H1 (cell line): ENCODE data around the gene HTR3E. TPM values are rescaled to one million over a fixed set of nuclear protein-coding genes. Genes with fewer than 3 reads are reported as not detected.

Experiments used
- CTCF ChIA-PET: fragments of 300-600 bp; sonication (Branson Sonifier 250); formaldehyde crosslinking; loops from one replicate; lab custom pipeline; 2021; ENCODE audit not compliant: partially characterized antibody; lab: Charles Lee
- POLR2A ChIA-PET: fragments of 300-600 bp; sonication (Branson Sonifier 250); formaldehyde crosslinking; loops from one replicate; lab custom pipeline; 2021; ENCODE audit warnings: inconsistent platforms; ENCODE audit not compliant: partially characterized antibody; lab: Charles Lee
- DNase-seq, 2 experiments: peaks; one replicate each; pipeline versions ENCODE4 v3.0.0 to v3.0.0-alpha.2; 2010 to 2022; ENCODE audit warnings: low spot score in 2 of 2, low read depth in 1 of 2, mixed read lengths in 1 of 2
- FAIRE-seq: peaks from 2 replicates; lab custom pipeline; 2011; peaks lifted over from hg19 to GRCh38; lab: Jason Lieb, UNC
- H2AFZ ChIP-seq: 2 replicates; pipeline ENCODE4 v1.8.1; 2012; ENCODE audit warnings: low read length, inconsistent platforms
- H2AK5ac ChIP-seq: 2 replicates; pipeline ENCODE4 v1.6.1; 2013; ENCODE audit warnings: low read depth, low read length
- H2BK120ac ChIP-seq: replicated peaks from 2 replicates; pipeline ENCODE3; 2013; ENCODE audit warnings: low read depth, low read length, inconsistent platforms
- H2BK12ac ChIP-seq: 2 replicates; pipeline ENCODE4 v1.6.1; 2013; ENCODE audit warnings: low read depth, low read length
- H2BK15ac ChIP-seq: 2 replicates; pipeline ENCODE4 v1.6.1; 2013; ENCODE audit warnings: low read length
- H2BK20ac ChIP-seq: 2 replicates; pipeline ENCODE4 v1.6.1; 2013; ENCODE audit warnings: low read length
- H2BK5ac ChIP-seq: 2 replicates; pipeline ENCODE4 v1.6.1; 2013; ENCODE audit warnings: low read depth, low read length
- H3K14ac ChIP-seq: 2 replicates; pipeline ENCODE4 v1.6.1; 2013; ENCODE audit warnings: inconsistent platforms; ENCODE audit not compliant: insufficient read length
- H3K18ac ChIP-seq: 2 replicates; pipeline ENCODE4 v1.6.1; 2013; ENCODE audit warnings: low read length; ENCODE audit errors: extremely low read depth
- H3K23ac ChIP-seq: 2 replicates; pipeline ENCODE4 v1.6.1; 2013; ENCODE audit warnings: inconsistent platforms; ENCODE audit not compliant: insufficient read length
- H3K23me2 ChIP-seq: 2 replicates; pipeline ENCODE4 v1.6.1; 2013; ENCODE audit warnings: low read depth, low read length
- H3K27ac ChIP-seq: 2 replicates; pipeline ENCODE4 v1.6.1; 2011; ENCODE audit warnings: low read depth, low read length, inconsistent platforms
- H3K27me3 ChIP-seq, 4 experiments: replicated peaks in 1 of 4; 1 replicate in 1 of 4; 2 replicates in 3 of 4; pipeline versions ENCODE4 v1.6.1 to v1.8.1; 2011 to 2013; ENCODE audit warnings: low read length in 3 of 4, mild to moderate bottlenecking in 3 of 4, inconsistent platforms in 2 of 4, mixed read lengths in 2 of 4, moderate library complexity in 1 of 4; ENCODE audit not compliant: control insufficient read depth in 3 of 4, insufficient read depth in 3 of 4; ENCODE audit errors: extremely low read depth in 1 of 4
- H3K36me3 ChIP-seq, 4 experiments: 2 replicates each; pipeline versions ENCODE4 v1.6.1 to v1.8.1; 2011 to 2013; ENCODE audit warnings: mild to moderate bottlenecking in 4 of 4, low read length in 3 of 4, moderate library complexity in 2 of 4, control low read depth in 1 of 4, inconsistent platforms in 1 of 4; ENCODE audit not compliant: insufficient read depth in 4 of 4, control insufficient read depth in 2 of 4
- H3K4ac ChIP-seq: replicated peaks from 2 replicates; pipeline ENCODE3; 2013; ENCODE audit warnings: low read length, low read depth, mixed read lengths, inconsistent platforms; ENCODE audit not compliant: insufficient read length
- H3K4me1 ChIP-seq, 4 experiments: replicated peaks in 1 of 4; 1 replicate in 1 of 4; 2 replicates in 3 of 4; pipeline versions ENCODE4 v1.6.1 to v1.8.1; 2011 to 2013; ENCODE audit warnings: low read length in 3 of 4, inconsistent platforms in 2 of 4, mixed read lengths in 1 of 4; ENCODE audit not compliant: insufficient read depth in 4 of 4, control insufficient read depth in 3 of 4
- H3K4me2 ChIP-seq, 2 experiments: 2 replicates each; pipeline versions ENCODE4 v1.6.1 to v1.8.1; 2011 to 2013; ENCODE audit warnings: low read depth in 2 of 2, low read length in 2 of 2, control low read depth in 1 of 2, inconsistent platforms in 1 of 2, mild to moderate bottlenecking in 1 of 2; ENCODE audit not compliant: insufficient read depth in 1 of 2
- H3K4me3 ChIP-seq, 4 experiments: fragments of 200-600, 300-600 bp in 1 of 4; sonication (generic), shearing (Covaris generic), sonication (Bioruptor Twin) in 1 of 4; 2 replicates each; pipeline versions ENCODE4 v1.5.1 to v1.8.1; 2011 to 2016; ENCODE audit warnings: low read length in 4 of 4, low read depth in 3 of 4, control low read depth in 2 of 4, inconsistent platforms in 2 of 4, mild to moderate bottlenecking in 2 of 4, mixed read lengths in 1 of 4, moderate library complexity in 1 of 4; ENCODE audit not compliant: insufficient read depth in 2 of 4; ENCODE audit errors: extremely low read depth in 1 of 4
- H3K56ac ChIP-seq: replicated peaks from 2 replicates; pipeline ENCODE3; 2013; ENCODE audit warnings: low read depth, mild to moderate bottlenecking, mixed read lengths, low read length, inconsistent platforms; ENCODE audit not compliant: insufficient read length
- H3K79me1 ChIP-seq: 2 replicates; pipeline ENCODE4 v1.6.1; 2013; ENCODE audit warnings: low read depth, low read length, control low read depth
- H3K79me2 ChIP-seq, 2 experiments: 2 replicates each; pipeline versions ENCODE4 v1.6.1 to v1.8.1; 2012 to 2013; ENCODE audit warnings: low read length in 2 of 2, mild to moderate bottlenecking in 2 of 2, inconsistent platforms in 1 of 2; ENCODE audit not compliant: insufficient read depth in 2 of 2, control insufficient read depth in 1 of 2
- H3K9ac ChIP-seq, 4 experiments: replicated peaks in 1 of 4; 1 replicate in 1 of 4; 2 replicates in 3 of 4; pipeline versions ENCODE4 v1.6.1 to v1.8.1; 2011 to 2013; ENCODE audit warnings: low read depth in 3 of 4, low read length in 3 of 4, control low read depth in 2 of 4, mild to moderate bottlenecking in 2 of 4, moderate library complexity in 2 of 4, inconsistent platforms in 1 of 4; ENCODE audit errors: extremely low read depth in 1 of 4
- H3K9me3 ChIP-seq, 2 experiments: 2 replicates each; pipeline versions ENCODE4 v1.6.1 to v1.8.1; 2012 to 2013; ENCODE audit warnings: mild to moderate bottlenecking in 2 of 2, moderate library complexity in 2 of 2, control low read depth in 1 of 2, inconsistent platforms in 1 of 2, low read depth in 1 of 2, low read length in 1 of 2, mixed read lengths in 1 of 2; ENCODE audit not compliant: insufficient read depth in 2 of 2
- H4K20me1 ChIP-seq, 2 experiments: replicated peaks in 1 of 2; 2 replicates each; pipeline versions ENCODE3 to v1.8.1; 2011 to 2013; ENCODE audit warnings: inconsistent platforms in 2 of 2, low read length in 2 of 2, mild to moderate bottlenecking in 1 of 2; ENCODE audit not compliant: insufficient read depth in 2 of 2, control insufficient read depth in 1 of 2
- H4K5ac ChIP-seq: 2 replicates; pipeline ENCODE4 v1.6.1; 2013; ENCODE audit warnings: low read length, low read depth, mixed read lengths, inconsistent platforms; ENCODE audit not compliant: insufficient read length
- H4K8ac ChIP-seq: 2 replicates; pipeline ENCODE4 v1.8.0; 2013; ENCODE audit warnings: mild to moderate bottlenecking, moderate library complexity, low read length, inconsistent platforms; ENCODE audit not compliant: insufficient read depth; ENCODE audit errors: extremely low read depth
- H4K91ac ChIP-seq: replicated peaks from 2 replicates; pipeline ENCODE3; 2013; ENCODE audit warnings: low read length, mixed read lengths, inconsistent platforms; ENCODE audit not compliant: insufficient read length
- FOSL1 ChIP-seq: IDR thresholded peaks from 2 replicates; pipeline ENCODE4 v1.6.1; 2011; ENCODE audit warnings: mild to moderate bottlenecking, low read depth, low read length, moderate library complexity; ENCODE audit not compliant: insufficient read depth
- MAX ChIP-seq: IDR thresholded peaks from 2 replicates; pipeline ENCODE4 v1.6.1; 2012; ENCODE audit warnings: inconsistent platforms
- NANOG ChIP-seq: IDR thresholded peaks from 2 replicates; pipeline ENCODE4 v1.6.1; 2011; ENCODE audit warnings: low read length, low read depth, mild to moderate bottlenecking, inconsistent platforms; ENCODE audit not compliant: insufficient read depth, poor library complexity, severe bottlenecking
- RAD21 ChIP-seq, 2 experiments: IDR thresholded peaks in 1 of 2; conservative IDR thresholded peaks in 1 of 2; 2 replicates each; pipeline ENCODE4 v1.6.1; 2011; ENCODE audit warnings: low read depth in 2 of 2, low read length in 2 of 2, improper control_type of control experiment in 1 of 2, inconsistent platforms in 1 of 2, mild to moderate bottlenecking in 1 of 2, moderate library complexity in 1 of 2
- WGBS, 2 experiments: shearing (Covaris generic) in 1 of 2; methylation state at CpG; one replicate each; pipeline versions ENCODE4 v1.1.6 to v1.1.7; 2013 to 2015; ENCODE audit warnings: low lambda C conversion rate in 2 of 2, mixed read lengths in 2 of 2, inconsistent platforms in 1 of 2, low coverage in 1 of 2, missing lambda C conversion rate in 1 of 2; ENCODE audit not compliant: insufficient replicate concordance in 2 of 2, insufficient coverage in 1 of 2, insufficient read length in 1 of 2; ENCODE audit errors: extremely low coverage in 1 of 2, missing lambda C conversion rate in 1 of 2; 5-methylcytosine and 5-hydroxymethylcytosine counted together
- polyA plus RNA-seq, 7 experiments: library from polyadenylated mRNA; depleted of rRNA in 3 of 7; stranded (reverse) in 5 of 7; unstranded in 2 of 7; fragments of >200 nt in 5 of 7; fragments of 200-250 nt in 2 of 7; gene quantifications; 1 replicate in 5 of 7; 2 replicates in 1 of 7; 4 replicates in 1 of 7; pipeline versions ENCODE4 v1.2.1 to v1.2.3, GENCODE V29; 2011 to 2013; ENCODE audit warnings: missing spikeins in 2 of 7, mixed read lengths in 2 of 7
- total RNA-seq: library from RNA; stranded (reverse); fragmentation: NEBNext Ultra II Directional; extraction: Animal tissue kit (Norgen Biotek cat#: 25700); gene quantifications from 2 replicates; pipeline ENCODE4 v1.2.1, GENCODE V29; 2021

HTR3E gene
- total and polyA plus RNA-seq, 2 of the 8 experiments (the other 6 are each of a cell fraction or from before 2014, with no cell fraction given): not detected

- WGBS, 2 experiments: 86% methylated on average over 6 of the region's 6 CpGs; no CpG with 5 or more reads in 1 of the 2 experiments
- H4K20me1 ChIP-seq: no peaks in the 10 kb centered on the region
- H4K8ac ChIP-seq: no peak overlapping the region
- H3K9ac ChIP-seq: no peak overlapping the region
- H2BK12ac ChIP-seq: no peak overlapping the region
- no peak overlapping the region for H2BK5ac ChIP-seq
- no peak overlapping the region for H4K5ac ChIP-seq
- H3K4ac ChIP-seq: no peak overlapping the region
- H2AFZ ChIP-seq: no peak overlapping the region
- H2AK5ac ChIP-seq: no peak overlapping the region
- H3K4me1 ChIP-seq: no peaks in the 10 kb centered on the region
- H3K36me3 ChIP-seq: peaks cover 0 to 15% (median 6%) of the 10 kb centered on the region in 4 experiments; a peak in 6 of 8 replicates
- FAIRE-seq: no peak
- H3K9me3 ChIP-seq: no peaks in the 10 kb centered on the region
- TF ChIP-seq FOSL1 (no peak), RAD21 (IDR thresholded peaks at IDR 0.05 in 1 of 2, conservative IDR thresholded peaks at IDR 0.05 in 1 of 2; ENCODE audit: low read depth in 2 of 2, low read length in 2 of 2) (no peak), MAX (no peak), NANOG (no peak)
- H3K18ac ChIP-seq: no peak overlapping the region
- no peaks in the 10 kb centered on the region for H3K23me2 ChIP-seq
- no peak overlapping the region for H3K23ac ChIP-seq
- no peak overlapping the region for H3K56ac ChIP-seq
- ChIA-PET POLR2A (interaction anchor here (0.9 to 1.5 kb wide), 6 partner anchors 14 to 188 kb away, joined by 3 to 6 read pairs (median 4); partner anchors contain the start of genes ABCF3, AP2M1, EIF2B5 and FAM131A), CTCF (interaction anchor here (0.6 to 2.0 kb wide), 7 partner anchors 24 to 875 kb away, joined by 3 to 7 read pairs (median 3); no protein-coding TSS in a partner anchor)
- H2BK120ac ChIP-seq: no peak overlapping the region
- no peaks in the 10 kb centered on the region for H3K27me3 ChIP-seq
- H2BK15ac ChIP-seq: no peak overlapping the region
- H3K4me3 ChIP-seq: no peak overlapping the region
- H3K14ac ChIP-seq: no peak overlapping the region
- DNase-seq: no peak
- no peaks in the 10 kb centered on the region; a peak in 1 of 4 replicates for H3K79me2 ChIP-seq
- H3K27ac ChIP-seq: no peak overlapping the region
- H2BK20ac ChIP-seq: no peak overlapping the region
- 0 out of 2 replicates have a peak, but pooled peaks cover under 1% of the 10 kb centered on the region for H3K79me1 ChIP-seq
- H3K4me2 ChIP-seq: no peak overlapping the region
- no peak overlapping the region for H4K91ac ChIP-seq
These were observed 52.3 kb downstream of the HTR3E start for GRCh38 chr3:184149123-184149522.
